Astrocyte (in vitro differentiated cells and primary cell): ENCODE measurements around the gene EPN3. TPM values are rescaled to one million over a fixed set of nuclear protein-coding genes. Genes with fewer than 3 reads are reported as not detected.

Source experiments
- DNase-seq: peaks from one replicate; pipeline ENCODE4 v3.0.0-alpha.2; 2010; ENCODE audit warnings: low read depth
- FAIRE-seq: peaks from 2 replicates; lab custom pipeline; 2011; peaks lifted over from hg19 to GRCh38; lab: Jason Lieb, UNC
- H2AFZ ChIP-seq: 2 replicates; pipeline ENCODE4 v1.6.0; 2012; ENCODE audit warnings: low read depth, low read length, inconsistent platforms
- H3K27ac ChIP-seq: 2 replicates; pipeline ENCODE4 v1.5.1; 2011; ENCODE audit warnings: low read depth, low read length, inconsistent platforms
- H3K27me3 ChIP-seq: 2 replicates; pipeline ENCODE4 v1.6.0; 2011; ENCODE audit warnings: low read length, inconsistent platforms; ENCODE audit not compliant: insufficient read depth
- H3K36me3 ChIP-seq: 2 replicates; pipeline ENCODE4 v1.5.1; 2011; ENCODE audit warnings: low read length, inconsistent platforms; ENCODE audit not compliant: insufficient read depth
- H3K4me1 ChIP-seq: 2 replicates; pipeline ENCODE4 v1.5.1; 2011; ENCODE audit warnings: low read length, inconsistent platforms; ENCODE audit not compliant: insufficient read depth
- H3K4me2 ChIP-seq: 2 replicates; pipeline ENCODE4 v1.6.0; 2012; ENCODE audit warnings: low read length, inconsistent platforms
- H3K4me3 ChIP-seq: 2 replicates; pipeline ENCODE4 v1.5.1; 2011; ENCODE audit warnings: low read depth, mild to moderate bottlenecking, low read length, inconsistent platforms; ENCODE audit not compliant: insufficient read depth
- H3K79me2 ChIP-seq: 2 replicates; pipeline ENCODE4 v1.6.0; 2012; ENCODE audit warnings: mild to moderate bottlenecking, low read length, inconsistent platforms; ENCODE audit not compliant: insufficient read depth
- H3K9ac ChIP-seq: 2 replicates; pipeline ENCODE4 v1.6.0; 2012; ENCODE audit warnings: mild to moderate bottlenecking, low read length, inconsistent platforms
- H3K9me3 ChIP-seq: 2 replicates; pipeline ENCODE4 v1.5.1; 2012; ENCODE audit warnings: low read depth, mild to moderate bottlenecking, low read length, inconsistent platforms; ENCODE audit not compliant: insufficient read depth
- H4K20me1 ChIP-seq: 2 replicates; pipeline ENCODE4 v1.6.0; 2012; ENCODE audit warnings: low read length, inconsistent platforms; ENCODE audit not compliant: insufficient read depth
- H3K27ac Mint-ChIP-seq: one replicate; pipeline ENCODE4 v1.8.0; 2021; ENCODE audit warnings: mild to moderate bottlenecking, mixed read lengths; ENCODE audit not compliant: unreplicated experiment
- H3K27me3 Mint-ChIP-seq: one replicate; pipeline ENCODE4 v1.8.0; 2021; ENCODE audit warnings: low read depth, mixed read lengths; ENCODE audit not compliant: unreplicated experiment
- H3K36me3 Mint-ChIP-seq: one replicate; pipeline ENCODE4 v1.8.0; 2021; ENCODE audit warnings: low read depth, mixed read lengths; ENCODE audit not compliant: unreplicated experiment
- H3K4me1 Mint-ChIP-seq: one replicate; pipeline ENCODE4 v1.8.0; 2021; ENCODE audit warnings: low read depth, mixed read lengths; ENCODE audit not compliant: unreplicated experiment
- H3K4me3 Mint-ChIP-seq: one replicate; pipeline ENCODE4 v1.8.0; 2021; ENCODE audit warnings: mild to moderate bottlenecking, moderate library complexity, mixed read lengths; ENCODE audit not compliant: unreplicated experiment
- H3K9me3 Mint-ChIP-seq: one replicate; pipeline ENCODE4 v1.8.0; 2021; ENCODE audit warnings: mild to moderate bottlenecking, mixed read lengths; ENCODE audit not compliant: unreplicated experiment
- CTCF ChIP-seq: IDR thresholded peaks from 2 replicates; pipeline ENCODE4 v1.5.1; 2011; ENCODE audit warnings: low read depth, mild to moderate bottlenecking, inconsistent platforms, low read length, moderate library complexity; ENCODE audit not compliant: insufficient read depth
- EZH2 ChIP-seq: IDR thresholded peaks from 2 replicates; pipeline ENCODE4 v1.6.1; 2012; ENCODE audit warnings: mild to moderate bottlenecking, low read length, inconsistent platforms; ENCODE audit not compliant: insufficient read depth
- total RNA-seq: library from RNA; stranded (reverse); gene quantifications from 2 replicates; pipeline ENCODE4 v1.2.1, GENCODE V29; 2021

The EPN3 gene
- total RNA-seq, 1 donor from 2014 or later: 1.7 TPM

GRCh38 chr17:50554201-50554600 is 21.7 kb downstream of the EPN3 start:
- no peaks in the 10 kb centered on the region for H3K79me2 ChIP-seq
- Mint-ChIP-seq H3K27ac (no peak overlapping the region), H3K9me3 (peaks cover 1% of the 10 kb centered on the region), H3K27me3 (peaks cover 41% of the 10 kb centered on the region), H3K36me3 (peaks cover 24% of the 10 kb centered on the region), H3K4me1 (peaks cover 1% of the 10 kb centered on the region), H3K4me3 (no peak overlapping the region)
- no peak overlapping the region for H3K4me2 ChIP-seq
- peaks cover 4% of the 10 kb centered on the region for H3K4me1 ChIP-seq
- DNase-seq (no peak), FAIRE-seq (no peak)
- H3K9ac ChIP-seq: no peak overlapping the region
- H3K27ac ChIP-seq: no peak overlapping the region
- no peaks in the 10 kb centered on the region for H3K9me3 ChIP-seq
- TF ChIP-seq EZH2: no peak
- TF ChIP-seq CTCF: no peak
- H3K27me3 ChIP-seq: peaks cover 15% of the 10 kb centered on the region
- H3K4me3 ChIP-seq: no peak overlapping the region
- H2AFZ ChIP-seq: no peak overlapping the region
- peaks cover 24% of the 10 kb centered on the region for H4K20me1 ChIP-seq
- H3K36me3 ChIP-seq: no peaks in the 10 kb centered on the region

- H3K4me1 ChIP-seq: peaks cover 20% of the 10 kb centered on the region
- Mint-ChIP-seq H3K4me1 (peaks cover 1% of the 10 kb centered on the region), H3K9me3 (no peaks in the 10 kb centered on the region), H3K27ac (peak overlapping the region; percentile 58), H3K4me3 (no peak overlapping the region), H3K36me3 (peaks cover 20% of the 10 kb centered on the region), H3K27me3 (peaks cover 41% of the 10 kb centered on the region)
- TF ChIP-seq EZH2: no peak
- no peak for TF ChIP-seq CTCF
- no peak for FAIRE-seq
- no peak for DNase-seq
- no peaks in the 10 kb centered on the region for H3K9me3 ChIP-seq
- peaks cover 15% of the 10 kb centered on the region for H4K20me1 ChIP-seq
- no peaks in the 10 kb centered on the region for H3K79me2 ChIP-seq
- no peak overlapping the region for H3K4me3 ChIP-seq
- no peaks in the 10 kb centered on the region for H3K36me3 ChIP-seq
- no peak overlapping the region for H3K4me2 ChIP-seq
- no peak overlapping the region for H3K27ac ChIP-seq
- H3K9ac ChIP-seq: no peak overlapping the region
- peaks cover 30% of the 10 kb centered on the region for H3K27me3 ChIP-seq
- H2AFZ ChIP-seq: no peak overlapping the region
Observed at GRCh38 chr17:50556803-50557202, 24.3 kb downstream of the EPN3 start.

- Mint-ChIP-seq H3K4me1 (peaks cover 5% of the 10 kb centered on the region), H3K36me3 (peaks cover 20% of the 10 kb centered on the region), H3K4me3 (no peak overlapping the region), H3K27ac (no peak overlapping the region), H3K27me3 (peaks cover 47% of the 10 kb centered on the region), H3K9me3 (no peaks in the 10 kb centered on the region)
- peaks cover 36% of the 10 kb centered on the region for H3K27me3 ChIP-seq
- no peak overlapping the region for H2AFZ ChIP-seq
- no peak overlapping the region for H3K4me2 ChIP-seq
- H4K20me1 ChIP-seq: peaks cover 15% of the 10 kb centered on the region
- no peak for FAIRE-seq
- no peak overlapping the region for H3K27ac ChIP-seq
- H3K4me3 ChIP-seq: no peak overlapping the region
- H3K79me2 ChIP-seq: no peaks in the 10 kb centered on the region
- DNase-seq: no peak
- no peaks in the 10 kb centered on the region for H3K36me3 ChIP-seq
- H3K9ac ChIP-seq: no peak overlapping the region
- no peaks in the 10 kb centered on the region for H3K9me3 ChIP-seq
- H3K4me1 ChIP-seq: peaks cover 20% of the 10 kb centered on the region
- TF ChIP-seq CTCF (no peak), EZH2 (no peak)
Observed at GRCh38 chr17:50557630-50558029, 25.1 kb downstream of the EPN3 start.
